Left ventricle myocardium inferior (tissue), 1 donor: ENCODE measurements around the gene DOCK9. TPM values are rescaled to one million over a fixed set of nuclear protein-coding genes. Genes with fewer than 3 reads are reported as not detected.
A peak's percentile ranks its signal among the peaks of the same experiment; 100 is the strongest.

Experiments used
- DNase-seq: peaks from one replicate; pipeline ENCODE4 v3.0.0-alpha.2; 2020
- H3K27ac ChIP-seq: fragments of 200-600 bp; replicated peaks from 2 replicates; pipeline ENCODE4 v1.8.0; 2021
- H3K27me3 ChIP-seq: fragments of 200-600 bp; 2 replicates; pipeline ENCODE4 v1.8.0; 2021; ENCODE audit warnings: low read depth
- H3K36me3 ChIP-seq: fragments of 200-600 bp; 2 replicates; pipeline ENCODE4 v1.8.0; 2021
- H3K4me1 ChIP-seq: fragments of 200-600 bp; 2 replicates; pipeline ENCODE4 v1.8.0; 2021
- H3K4me3 ChIP-seq: fragments of 200-600 bp; 2 replicates; pipeline ENCODE4 v1.8.0; 2021; ENCODE audit warnings: mild to moderate bottlenecking, moderate library complexity
- H3K9me3 ChIP-seq: fragments of 200-600 bp; replicated peaks from 2 replicates; pipeline ENCODE4 v1.8.0; 2021
- CTCF ChIP-seq: fragments of 200-600 bp; IDR thresholded peaks from 2 replicates; pipeline ENCODE4 v1.8.0; 2021; ENCODE audit warnings: antibody characterized with exemption, mild to moderate bottlenecking, borderline replicate concordance
- intact Hi-C: fragments of 100-400 bp; cut with micrococcal nuclease; formaldehyde crosslinking; loops from one replicate; pipeline ENCODE4 v1.11.0; 2022
- total RNA-seq: library from RNA; stranded (reverse); fragmentation: NEBNext Ultra II Directional; extraction: Animal tissue kit (Norgen Biotek cat#: 25700); gene quantifications from one replicate; pipeline ENCODE4 v1.2.1, GENCODE V29; 2021
- donor health status: DM: no; HTN: yes; CAD: no; lungs with severe emphysema.

DOCK9 gene
- total RNA-seq, 1 donor from 2014 or later, result 36.8 TPM

GRCh38 chr13:98950705-98951104 lies 27.2 kb downstream of the DOCK9 start:
- Histone ChIP-seq H3K27me3 (no peaks in the 10 kb centered on the region), H3K4me1 (peaks cover 59% of the 10 kb centered on the region), H3K27ac (no peak overlapping the region), H3K4me3 (no peak overlapping the region), H3K36me3 (peaks cover 12% of the 10 kb centered on the region), H3K9me3 (no peaks in the 10 kb centered on the region)
- TF ChIP-seq CTCF, result no peak
- intact Hi-C loops, result no loop called here
- DNase-seq, result no peak

- Histone ChIP-seq H3K27me3 (no peaks in the 10 kb centered on the region), H3K27ac (peak overlapping the region; percentile 63), H3K9me3 (no peaks in the 10 kb centered on the region), H3K4me3 (no peak overlapping the region), H3K4me1 (peaks cover 60% of the 10 kb centered on the region), H3K36me3 (peaks cover 4% of the 10 kb centered on the region)
- no peak for TF ChIP-seq CTCF
- intact Hi-C loops, result no loop called here
- DNase-seq, result no peak
Measured at GRCh38 chr13:98947925-98948324, 29.9 kb downstream of the DOCK9 start.

- peaks cover 4% of the 10 kb centered on the region for H3K36me3 ChIP-seq
- peak overlapping the region; percentile 63 for H3K27ac ChIP-seq
- H3K27me3 ChIP-seq, result no peaks in the 10 kb centered on the region
- intact Hi-C loops, result no loop called here
- no peak overlapping the region for H3K4me3 ChIP-seq
- DNase-seq, result no peak
- no peak for TF ChIP-seq CTCF
- H3K9me3 ChIP-seq, result no peaks in the 10 kb centered on the region
- peaks cover 69% of the 10 kb centered on the region for H3K4me1 ChIP-seq
Measured at GRCh38 chr13:98945863-98946605, 31.8 kb downstream of the DOCK9 start.

- DNase-seq, result no peak
- Histone ChIP-seq H3K27me3 (no peaks in the 10 kb centered on the region), H3K36me3 (no peaks in the 10 kb centered on the region), H3K4me1 (peaks cover 86% of the 10 kb centered on the region), H3K27ac (peak overlapping the region; percentile 13), H3K4me3 (no peak overlapping the region), H3K9me3 (no peaks in the 10 kb centered on the region)
- TF ChIP-seq CTCF, result no peak
- intact Hi-C loops, result no loop called here
Measured at GRCh38 chr13:98944336-98944735, 33.5 kb downstream of the DOCK9 start.

GRCh38 chr13:98942997-98943396 lies 34.9 kb downstream of the DOCK9 start:
- no peak for DNase-seq
- Histone ChIP-seq H3K9me3 (no peaks in the 10 kb centered on the region), H3K36me3 (no peaks in the 10 kb centered on the region), H3K4me3 (no peak overlapping the region), H3K27ac (peak overlapping the region; percentile 12), H3K4me1 (peaks cover 86% of the 10 kb centered on the region), H3K27me3 (no peaks in the 10 kb centered on the region)
- no peak for TF ChIP-seq CTCF
- intact Hi-C loops, result no loop called here
